Renal pelvis (tissue), 4 donors: ENCODE results near the gene PEPD. TPM values are rescaled to one million over a fixed set of nuclear protein-coding genes. Genes with fewer than 3 reads are reported as not detected.

ENCODE experiments used
- DNase-seq: peaks from one replicate; pipeline ENCODE4 v3.0.0-alpha.2; 2013
- polyA plus RNA-seq, 3 donors: library from polyadenylated mRNA; unstranded; fragments of 120-200 nt; gene quantifications; one replicate each; pipeline ENCODE4 v1.2.1, GENCODE V29; 2013; ENCODE audit not compliant: insufficient read length in 3 of 3

PEPD gene
- polyA plus RNA-seq, 3 donors = 105 to 120 (median 116) TPM

DNA sequence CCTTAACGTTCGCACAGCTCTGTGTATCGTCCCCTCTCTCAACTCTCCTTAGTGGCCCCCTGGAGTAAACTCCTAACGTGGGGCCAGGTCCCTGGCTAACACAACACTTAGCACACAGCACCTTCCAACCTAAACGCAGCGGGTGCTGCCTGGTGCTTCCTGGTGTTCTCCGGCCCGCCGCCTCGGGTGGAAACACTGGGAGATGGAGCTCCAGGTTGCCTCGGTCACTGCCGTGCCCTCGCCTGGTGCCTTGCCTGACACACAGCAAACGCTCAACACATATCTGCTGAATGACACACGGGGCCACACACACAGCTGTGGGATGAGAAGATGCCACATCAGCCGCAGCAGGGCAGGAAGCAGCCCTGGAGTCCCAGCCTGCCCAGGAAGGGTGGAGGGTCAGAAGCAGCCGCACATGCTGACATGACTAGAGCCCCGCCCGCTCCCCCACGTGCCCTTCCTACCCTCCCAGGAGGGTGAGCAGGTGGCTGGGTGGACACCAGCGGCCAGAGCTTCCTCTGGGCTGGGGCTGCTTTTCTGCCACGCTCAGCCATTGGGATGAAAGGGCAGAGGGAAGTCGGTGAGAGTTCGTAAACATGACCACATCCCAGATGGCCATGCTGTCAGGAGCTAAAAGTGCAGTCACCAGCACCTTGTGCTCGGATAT is 6.6 kb downstream of the PEPD start:
- no peak for DNase-seq

DNA sequence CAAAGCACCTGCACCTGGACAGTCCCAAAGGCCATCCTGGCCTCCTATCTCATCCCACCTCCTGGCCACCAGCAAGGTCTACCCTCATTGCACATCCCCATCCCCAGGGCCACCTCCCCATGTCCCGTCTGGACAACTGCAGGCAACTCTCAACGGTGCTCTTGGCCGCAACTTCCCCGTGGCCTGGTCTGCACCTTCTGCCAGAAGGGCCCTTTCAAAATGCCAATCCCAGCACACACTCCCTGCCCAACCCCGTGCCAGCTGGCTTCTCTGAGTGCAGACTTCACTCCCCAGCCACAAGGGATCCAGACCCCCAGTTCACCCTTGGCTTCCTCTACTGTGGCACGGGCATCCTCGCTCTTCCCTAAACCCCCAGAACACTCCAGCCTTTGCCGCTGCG is 8.2 kb downstream of the PEPD start:
- DNase-seq = no peak

DNA sequence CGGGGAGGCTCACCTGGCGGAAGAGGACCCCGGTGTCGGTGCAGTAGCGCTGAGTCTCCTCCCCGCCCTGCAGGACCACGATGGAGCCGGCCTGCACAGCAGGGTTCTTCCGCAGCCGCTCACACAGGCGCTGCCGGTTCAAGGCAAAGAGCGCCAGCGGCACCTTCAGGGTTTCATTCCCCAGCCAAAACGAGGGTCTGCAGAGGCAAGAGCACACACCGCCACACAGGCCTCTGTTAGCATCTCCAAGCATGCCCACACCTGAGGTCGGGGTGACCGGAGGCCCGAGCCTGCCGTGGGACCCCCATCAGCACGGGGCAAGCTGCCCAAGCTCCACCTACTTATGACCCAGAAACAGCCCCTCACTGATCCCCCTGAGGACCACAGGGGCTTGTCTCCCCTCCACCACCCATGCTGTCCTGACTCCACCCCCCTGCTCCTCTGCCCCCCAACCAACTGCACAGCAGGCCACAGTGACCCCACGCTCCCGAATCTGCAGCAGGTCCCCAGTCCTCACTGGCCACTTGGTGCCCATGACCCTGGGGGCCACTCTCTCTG is 8.9 kb downstream of the PEPD start:
- no peak for DNase-seq

DNA sequence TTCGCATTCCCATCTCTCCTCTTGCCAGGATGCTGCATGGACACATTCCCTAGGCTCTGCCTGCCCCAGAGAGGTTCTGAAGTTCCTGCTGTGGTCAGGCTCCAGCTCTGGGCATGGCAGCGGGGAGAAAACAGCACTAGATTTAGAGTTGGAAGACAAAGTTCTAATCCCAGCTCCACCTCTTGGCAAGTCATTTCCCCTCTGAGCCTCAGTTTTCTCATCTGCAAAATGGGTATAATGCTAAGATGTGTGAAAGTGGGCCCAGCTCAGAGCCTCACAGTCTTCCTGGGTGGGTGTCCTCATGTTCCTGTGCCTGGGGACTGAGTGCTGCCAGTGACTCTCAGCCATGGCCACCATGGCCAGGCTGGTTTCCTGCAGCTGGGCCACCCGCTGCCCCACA is 9.6 kb downstream of the PEPD start:
- DNase-seq = no peak

DNA sequence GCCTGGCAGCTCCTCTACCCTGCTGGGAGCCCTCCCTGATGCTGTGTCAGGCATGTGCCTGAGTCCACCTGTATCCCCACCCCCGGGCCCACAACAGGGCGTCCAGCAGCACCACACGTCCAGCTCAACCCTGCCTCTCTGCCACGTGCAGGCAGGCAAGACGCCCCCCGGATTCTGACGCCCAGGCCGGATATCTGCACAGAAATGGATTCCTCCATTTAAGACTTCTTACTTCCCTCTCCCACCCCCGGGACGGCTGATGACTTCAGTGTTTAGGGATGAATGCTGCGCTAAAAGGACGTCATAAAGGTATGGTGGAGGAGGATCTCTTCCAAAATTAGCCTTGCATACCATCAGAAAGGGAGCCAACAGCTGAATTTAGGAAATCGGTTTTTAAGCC is 10.2 kb downstream of the PEPD start:
- no peak for DNase-seq

DNA sequence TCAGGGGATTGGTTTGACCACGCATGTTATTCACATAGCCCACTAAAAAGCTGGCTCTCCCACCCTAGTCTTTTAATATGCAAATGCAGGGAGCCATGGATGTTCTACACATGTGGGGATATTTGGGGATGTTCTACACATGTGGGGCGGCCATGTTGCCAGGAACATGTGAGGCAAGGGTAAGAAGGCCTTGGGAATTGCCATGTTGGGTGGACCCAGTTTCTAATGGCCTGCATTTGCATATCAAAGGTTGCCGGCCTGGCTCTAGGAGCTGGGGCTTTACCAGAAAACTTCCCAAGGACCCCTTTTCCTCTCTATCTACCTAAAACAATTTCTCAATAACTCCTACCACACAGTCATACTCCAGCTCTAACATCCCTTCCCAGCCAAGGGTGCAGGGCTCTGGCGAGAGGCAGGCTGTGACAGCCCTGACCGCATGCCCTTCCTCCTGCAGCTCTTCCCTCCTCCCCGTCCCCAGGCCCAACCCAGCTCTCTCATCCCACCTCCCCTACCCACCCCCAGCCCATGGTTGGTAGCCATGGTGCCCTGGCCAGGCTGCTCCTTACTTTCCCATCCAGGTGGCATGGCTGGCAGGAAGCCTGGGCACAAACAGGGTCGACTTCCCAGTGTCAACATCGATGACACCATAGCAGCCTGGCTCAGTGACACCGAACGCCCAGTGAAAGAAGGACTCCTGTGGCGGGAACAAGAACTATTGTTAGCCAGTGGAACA is 11.0 kb downstream of the PEPD start:
- no peak for DNase-seq

DNA sequence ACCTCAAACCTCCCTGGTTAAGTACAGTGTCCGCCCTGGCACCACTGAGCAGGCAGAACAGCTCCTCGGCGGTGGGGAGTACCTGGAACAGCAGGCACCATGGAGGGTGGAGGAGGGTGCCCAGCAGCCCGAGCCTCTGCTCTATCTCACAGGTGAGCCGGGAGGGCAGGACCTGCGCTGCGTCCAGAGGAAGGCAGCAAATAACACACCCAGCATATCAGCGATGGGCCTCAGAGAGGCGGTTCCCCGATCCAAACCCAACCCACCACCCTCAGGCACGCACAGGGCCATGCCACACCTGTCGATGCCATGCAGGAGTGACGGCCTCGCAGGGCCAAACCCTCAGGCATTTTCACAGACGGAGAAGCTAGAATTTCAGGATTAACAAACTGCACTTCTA is 11.8 kb downstream of the PEPD start:
- no peak for DNase-seq

DNA sequence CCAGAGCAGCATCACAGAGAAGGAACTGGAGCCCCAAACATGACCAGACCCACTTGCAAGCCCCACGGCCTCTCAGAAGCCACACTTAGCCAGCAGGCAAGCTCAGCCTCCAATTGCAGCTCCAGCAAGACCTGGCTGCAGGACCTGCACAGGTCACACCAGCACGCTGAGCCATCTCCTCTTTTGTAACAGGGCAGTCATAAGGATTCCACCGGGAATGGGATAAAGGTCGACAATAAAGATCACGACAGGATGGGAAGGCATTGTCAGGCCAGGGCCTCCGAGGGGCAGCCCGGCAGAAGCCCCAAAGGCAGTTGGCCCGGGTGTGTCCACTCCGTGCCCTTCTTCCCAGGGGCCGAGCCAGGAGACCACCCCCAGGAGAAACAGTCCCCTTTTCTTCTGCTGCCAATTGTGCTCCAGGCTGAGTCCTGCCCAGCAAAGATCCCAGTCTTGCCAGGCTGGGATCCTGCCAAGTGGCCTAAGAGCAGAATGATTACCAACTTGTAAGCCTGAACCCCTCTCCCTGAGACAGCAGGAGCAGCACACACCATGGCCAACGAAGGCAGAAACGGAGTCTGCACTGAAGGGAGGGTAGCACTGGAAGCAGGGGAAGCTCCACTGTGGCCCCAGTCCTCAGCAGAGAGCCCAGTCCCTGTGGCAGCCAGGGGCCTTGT is 12.5 kb downstream of the PEPD start:
- DNase-seq = no peak

DNA sequence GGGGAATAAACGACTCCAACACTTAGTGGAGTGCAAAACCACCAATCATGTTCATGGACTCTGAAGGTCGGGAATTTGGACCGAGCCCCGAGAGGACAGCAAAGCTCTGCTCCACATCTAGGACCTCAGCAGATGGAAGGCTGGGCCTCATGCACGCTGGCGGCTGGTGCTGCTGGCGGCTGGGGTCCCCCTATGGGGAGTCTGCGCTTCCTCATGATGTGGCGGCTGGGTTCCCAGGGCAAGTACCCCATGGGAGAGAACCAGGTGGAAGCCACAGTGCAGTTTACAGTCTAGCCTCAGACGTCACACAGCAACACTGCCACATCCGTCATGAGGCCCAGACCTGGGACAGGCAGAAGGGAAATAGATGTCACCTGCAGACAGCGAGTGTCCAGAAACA is 13.2 kb downstream of the PEPD start:
- DNase-seq = no peak

DNA sequence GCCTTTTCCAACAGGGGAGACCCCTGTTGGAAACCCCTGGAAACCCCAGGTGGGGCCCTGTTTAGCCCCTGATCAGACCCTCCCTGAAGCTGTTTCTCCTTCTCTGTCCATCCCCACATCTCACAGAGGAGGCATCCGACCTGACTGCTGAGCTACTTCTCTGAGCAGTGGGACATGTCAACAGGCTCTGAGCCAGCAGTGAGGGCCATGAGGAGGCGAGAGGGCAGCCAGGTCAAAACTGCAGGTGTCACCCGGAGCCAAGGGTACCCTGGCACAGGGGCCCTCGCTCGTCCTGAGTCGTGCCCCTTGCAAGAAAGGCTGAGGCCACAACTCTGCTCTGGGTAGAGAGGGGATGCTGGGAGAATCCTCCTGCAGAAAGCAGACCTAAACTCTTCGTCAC is 13.6 kb downstream of the PEPD start:
- no peak for DNase-seq

DNA sequence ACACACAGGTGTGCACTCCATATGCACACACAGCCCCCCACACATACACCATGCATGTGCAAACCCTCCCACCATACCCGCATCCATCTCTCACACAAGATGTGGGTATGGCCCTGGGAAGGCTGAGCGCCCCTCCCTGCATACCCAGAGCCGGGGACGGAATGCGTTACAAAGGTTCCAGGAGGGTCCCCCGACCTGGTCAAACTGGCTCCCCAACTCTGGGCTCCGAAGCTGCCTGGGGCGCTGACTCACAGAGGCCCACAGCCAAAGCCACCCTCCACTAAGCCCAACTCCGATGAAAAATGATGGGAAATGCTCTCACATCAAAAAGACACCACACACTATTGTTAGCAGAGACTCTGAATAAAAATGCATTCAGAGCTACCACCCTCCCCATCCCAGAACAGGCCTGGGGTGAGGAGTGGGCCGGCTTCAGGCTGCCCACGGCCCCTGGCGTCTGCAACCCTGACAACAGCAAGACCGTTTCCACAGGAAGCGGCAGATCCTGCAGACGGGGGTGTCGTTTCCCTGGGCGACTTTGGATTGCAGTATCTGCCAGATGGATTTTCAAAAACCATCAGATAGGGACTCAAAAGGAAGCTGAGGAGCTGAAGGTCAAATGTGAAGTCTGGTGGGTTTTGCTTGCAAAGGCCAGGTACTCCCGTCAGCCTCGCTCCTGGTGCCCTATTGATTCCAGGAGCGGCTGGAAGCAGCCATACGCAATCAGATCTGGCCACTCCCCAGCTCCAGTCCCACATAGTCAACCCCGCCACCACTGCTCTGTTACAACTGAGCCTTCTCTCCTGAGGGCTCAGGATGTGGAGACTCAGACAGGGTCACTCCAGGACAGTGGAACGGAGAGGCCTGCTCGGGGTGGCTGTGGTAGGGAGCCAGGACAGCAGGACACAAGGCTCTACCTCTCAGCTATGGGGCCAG is 14.3 kb downstream of the PEPD start:
- no peak for DNase-seq

DNA sequence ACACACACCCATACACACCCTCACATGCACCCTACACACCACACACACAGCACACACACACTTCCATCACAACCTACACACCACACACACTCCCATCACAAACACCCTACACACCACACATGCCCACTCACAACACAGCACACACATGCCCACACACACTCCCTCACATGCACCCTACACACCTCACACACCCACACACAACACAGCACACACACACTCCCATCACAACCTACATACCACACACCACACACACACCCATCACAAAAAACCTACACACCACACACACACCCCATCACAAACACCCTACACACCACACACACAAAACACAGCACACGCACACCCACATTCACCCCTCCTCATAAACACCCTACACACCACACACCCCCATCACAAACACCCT is 15.1 kb downstream of the PEPD start:
- DNase-seq = no peak

DNA sequence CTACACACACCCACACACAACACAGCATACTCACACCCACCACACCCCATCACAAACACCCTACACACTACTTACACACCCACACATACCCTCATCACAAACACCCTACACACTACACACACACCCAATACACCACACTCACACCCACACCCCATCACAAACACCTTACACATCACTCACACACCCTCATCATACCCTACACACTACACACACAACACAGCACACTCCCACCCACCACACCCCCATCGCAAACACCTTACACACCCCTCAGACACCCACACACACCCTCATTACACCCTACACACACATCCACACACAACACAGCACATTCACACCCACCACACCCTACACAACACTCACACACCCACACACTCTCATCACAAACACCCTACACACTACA is 15.8 kb downstream of the PEPD start:
- DNase-seq = no peak

DNA sequence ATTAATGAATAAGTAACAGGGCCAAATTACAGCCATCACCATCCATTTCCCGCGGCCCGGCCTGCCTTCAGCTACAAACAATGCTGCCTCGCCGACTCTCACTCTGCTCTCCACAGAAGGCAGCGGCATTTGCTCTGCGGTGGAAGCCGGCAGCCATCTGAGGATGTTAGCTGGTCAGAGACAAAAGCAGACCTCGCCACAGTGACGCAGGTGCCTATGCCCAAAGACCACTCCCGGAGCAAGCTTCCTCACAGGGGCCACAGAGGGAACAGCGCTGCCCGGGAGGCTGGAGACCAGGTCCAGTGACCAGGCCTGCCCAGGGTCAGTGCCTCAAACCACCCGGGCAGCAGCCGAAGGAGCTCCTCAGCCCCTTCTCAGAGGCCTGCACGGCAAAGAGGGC is 16.4 kb downstream of the PEPD start:
- DNase-seq = no peak

DNA sequence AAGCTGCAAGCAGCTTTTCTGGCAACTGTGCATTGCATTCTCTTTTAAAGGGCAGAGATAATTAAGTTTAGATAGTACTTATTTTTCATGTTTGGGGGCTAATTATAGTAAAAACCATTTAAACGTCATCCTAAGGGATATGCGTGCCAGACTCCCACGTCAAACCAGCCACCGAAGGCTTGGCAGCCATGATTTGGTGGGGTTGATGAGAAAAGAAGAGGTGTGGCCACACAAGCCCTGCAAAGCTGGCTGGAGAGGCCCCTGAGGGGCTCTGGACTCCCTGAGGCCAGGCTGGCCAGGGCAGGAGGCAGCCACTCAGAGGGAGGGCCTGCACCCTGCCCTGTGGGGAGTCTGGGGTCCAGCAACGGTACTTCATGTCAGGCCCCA is 17.5 kb downstream of the PEPD start:
- DNase-seq = no peak

DNA sequence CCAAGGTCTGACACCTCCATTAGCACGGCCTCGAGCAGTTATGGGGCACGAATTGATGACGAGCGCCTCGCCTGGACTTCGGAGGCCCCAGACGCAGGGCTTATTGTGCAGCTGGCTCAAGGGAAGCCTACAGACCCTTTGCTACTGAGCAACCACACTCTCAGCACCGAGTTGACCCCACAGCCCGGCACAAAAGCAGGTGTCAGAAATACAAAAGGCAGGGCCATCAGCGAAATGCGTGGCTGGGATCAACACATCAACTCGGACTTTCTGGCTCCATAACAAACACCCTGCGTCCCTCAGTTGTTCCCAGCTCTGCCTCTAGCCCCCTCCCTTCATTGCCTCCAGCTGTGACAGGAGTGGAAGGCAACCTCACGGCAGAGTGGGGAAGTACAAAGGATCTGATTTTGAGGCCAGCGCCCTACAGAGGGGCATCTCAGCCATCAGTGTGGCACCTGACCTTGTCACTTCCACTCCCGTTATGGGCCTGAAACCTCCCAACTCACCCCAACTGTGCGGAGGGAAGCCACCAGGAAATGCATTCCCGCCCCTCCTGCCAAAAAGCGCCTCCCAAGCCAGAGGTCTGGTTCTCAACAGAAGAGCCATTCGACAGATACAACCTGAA is 18.0 kb downstream of the PEPD start:
- DNase-seq = no peak

DNA sequence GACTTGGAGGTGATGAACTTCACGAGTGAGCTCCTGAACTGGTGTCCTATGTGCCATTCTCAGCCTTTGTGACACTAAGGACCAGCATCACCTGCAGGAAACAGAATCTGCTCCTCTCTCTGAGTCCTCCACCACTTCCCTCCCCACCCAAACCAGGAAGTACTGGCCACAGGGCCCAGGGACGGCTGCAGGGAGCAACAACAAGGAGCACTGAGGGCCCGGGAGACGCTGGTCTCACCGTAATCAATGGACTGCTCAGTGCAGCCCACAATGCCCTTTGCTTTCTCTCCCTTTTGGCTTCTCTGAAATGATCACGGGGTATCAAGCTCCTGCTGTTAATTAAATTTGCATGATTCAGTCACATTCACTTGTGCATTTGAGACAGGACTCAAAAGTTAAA is 18.6 kb downstream of the PEPD start:
- no peak for DNase-seq

DNA sequence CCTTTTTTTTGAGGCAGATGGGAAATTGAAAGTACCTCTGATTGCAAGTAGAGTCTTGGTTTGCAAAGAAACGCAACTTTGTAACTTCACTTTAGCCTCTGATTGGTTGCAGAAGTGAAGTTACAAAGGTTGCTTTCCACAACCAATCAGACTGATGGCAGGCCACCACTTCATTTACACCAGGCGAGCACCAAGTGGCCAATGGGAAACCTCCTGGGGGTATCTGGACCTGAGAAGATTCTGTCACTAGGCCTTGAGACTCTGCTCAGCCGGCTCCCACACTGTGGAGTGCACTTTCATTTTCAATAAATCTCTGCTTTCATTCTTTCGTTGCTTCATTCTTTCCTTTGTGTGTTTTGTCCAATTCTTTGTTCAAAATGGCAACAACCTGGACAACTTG is 19.1 kb downstream of the PEPD start:
- DNase-seq = no peak

DNA sequence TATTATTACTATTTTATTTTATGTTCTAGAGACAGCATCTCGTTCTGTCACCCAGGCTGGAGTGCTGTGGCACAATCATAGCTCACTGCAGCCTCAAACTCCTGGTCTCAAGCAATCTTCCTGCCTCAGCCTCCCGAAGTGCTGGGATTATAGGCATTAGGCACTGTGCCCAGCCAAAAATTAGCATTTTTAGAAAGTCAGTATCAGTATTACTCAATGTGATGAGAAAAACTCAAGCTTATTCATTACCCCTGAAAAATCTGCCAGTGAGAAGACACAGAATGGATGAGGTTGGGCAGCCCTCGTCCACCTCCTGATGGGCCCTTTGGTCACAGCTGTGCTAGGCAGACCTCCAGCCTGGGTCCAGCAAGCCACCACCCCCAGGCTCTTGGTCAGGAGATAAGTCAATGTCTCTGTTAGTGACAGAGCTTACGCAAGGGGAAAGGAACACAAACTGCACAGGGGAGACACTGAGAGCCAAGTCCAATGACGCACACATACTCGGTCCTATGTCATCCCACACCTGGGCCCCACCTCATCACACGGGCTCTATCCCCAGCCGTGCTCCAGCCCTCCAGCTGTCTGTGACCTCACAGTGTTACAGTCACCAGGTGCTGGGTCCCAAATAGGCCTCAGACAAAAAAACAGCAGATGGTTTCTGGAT is 19.8 kb downstream of the PEPD start:
- no peak for DNase-seq

DNA sequence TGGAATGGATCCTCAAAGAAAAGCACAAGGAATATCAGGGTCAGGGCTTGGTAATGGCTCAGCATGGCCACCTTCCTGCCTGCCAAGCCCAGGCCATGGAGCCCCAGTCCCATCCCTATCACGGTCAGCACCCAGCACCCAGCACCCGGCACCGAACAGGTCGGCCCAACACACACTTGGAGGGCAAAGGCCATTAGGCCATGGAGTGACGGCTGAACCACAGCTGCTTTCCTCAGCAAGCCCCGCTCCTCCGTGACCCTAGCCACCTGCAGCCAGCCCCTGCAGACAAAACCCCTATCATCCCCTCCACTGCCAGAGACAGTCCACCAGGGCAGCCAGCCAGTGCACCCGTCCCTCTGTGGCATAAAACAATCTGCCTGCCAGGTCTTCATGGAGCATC is 20.6 kb downstream of the PEPD start:
- DNase-seq = no peak

DNA sequence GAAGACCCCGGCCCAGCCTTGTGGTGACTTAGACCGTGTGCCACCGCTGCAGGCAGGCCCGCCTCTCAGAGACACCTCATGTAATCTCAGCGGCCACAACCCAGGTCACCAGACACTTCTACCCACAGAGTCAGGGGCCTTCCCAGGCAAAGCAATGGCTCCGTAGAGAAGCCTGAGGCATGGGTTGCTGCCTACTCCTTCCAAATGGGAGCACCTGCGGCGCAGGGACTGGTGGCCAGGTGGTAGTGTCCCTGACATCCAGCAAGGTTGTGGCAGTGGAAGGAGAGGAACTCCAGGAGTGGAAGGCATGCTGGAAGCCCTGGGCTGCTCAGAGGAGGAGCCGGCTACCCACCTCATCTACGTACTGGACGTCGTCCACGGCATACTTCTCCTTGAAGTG is 21.0 kb downstream of the PEPD start:
- DNase-seq = no peak
